Spleen (tissue), 11 donors: ENCODE results near the gene ARHGAP20. TPM values are rescaled to one million over a fixed set of nuclear protein-coding genes. Genes with fewer than 3 reads are reported as not detected.

Source experiments
- DNase-seq: peaks from one replicate; pipeline ENCODE4 v3.0.0-alpha.2; 2020
- H3K27ac ChIP-seq, 8 donors: fragments of 200-600 bp; sonication (generic) in 7 of 8; 1 replicate in 4 of 8; 2 replicates in 4 of 8; pipeline versions ENCODE4 v1.5.0 to v1.8.0; 2016 to 2021; ENCODE audit warnings: inconsistent platforms in 4 of 8, mild to moderate bottlenecking in 4 of 8, moderate library complexity in 1 of 8
- H3K27me3 ChIP-seq, 7 donors: fragments of 200-600 bp; sonication (generic) in 6 of 7; replicated peaks in 1 of 7; 1 replicate in 4 of 7; 2 replicates in 3 of 7; pipeline versions ENCODE4 v1.5.0 to v1.8.0; 2016 to 2021; ENCODE audit warnings: inconsistent platforms in 3 of 7, mild to moderate bottlenecking in 1 of 7
- H3K36me3 ChIP-seq, 6 donors: fragments of 200-600 bp; sonication (generic) in 5 of 6; 1 replicate in 4 of 6; 2 replicates in 2 of 6; pipeline versions ENCODE4 v1.5.0 to v1.8.0; 2016 to 2021; ENCODE audit warnings: inconsistent platforms in 2 of 6
- H3K4me1 ChIP-seq, 6 donors: fragments of 200-600 bp; sonication (generic) in 5 of 6; 1 replicate in 3 of 6; 2 replicates in 3 of 6; pipeline versions ENCODE4 v1.5.0 to v1.8.0; 2016 to 2021; ENCODE audit warnings: inconsistent platforms in 3 of 6
- H3K4me3 ChIP-seq, 8 donors: fragments of 200-600 bp; sonication (generic) in 7 of 8; 1 replicate in 4 of 8; 2 replicates in 4 of 8; pipeline versions ENCODE4 v1.5.0 to v1.8.0; 2016 to 2021; ENCODE audit warnings: inconsistent platforms in 4 of 8, mild to moderate bottlenecking in 4 of 8, moderate library complexity in 2 of 8
- H3K9me3 ChIP-seq, 8 donors: fragments of 200-600 bp; sonication (generic) in 7 of 8; 1 replicate in 4 of 8; 2 replicates in 4 of 8; pipeline versions ENCODE4 v1.5.0 to v1.8.0; 2016 to 2021; ENCODE audit warnings: inconsistent platforms in 4 of 8
- POLR2A ChIP-seq, 3 donors: fragments of 450-650 bp; IDR thresholded peaks; one replicate each; pipeline ENCODE4 v1.5.1; 2017; ENCODE audit warnings: antibody characterized with exemption in 3 of 3, mild to moderate bottlenecking in 1 of 3
- POLR2AphosphoS5 ChIP-seq, 3 donors: sonication (generic); formaldehyde crosslinking; IDR thresholded peaks; one replicate each; pipeline ENCODE4 v1.5.1; 2017; ENCODE audit warnings: antibody characterized with exemption in 3 of 3
- WGBS, 5 donors: extraction: QIAGEN DNeasy Blood & Tissue Kit in 3 of 5; methylation state at CpG; one replicate each; pipeline versions ENCODE4 v1.1.5 to v1.1.7; 2013 to 2018; 5-methylcytosine and 5-hydroxymethylcytosine counted together
- intact Hi-C: fragments of 100-400 bp; cut with DNase I; formaldehyde crosslinking; loops from one replicate; pipeline ENCODE4 v1.15.0; 2023; ENCODE audit warnings: low total_unique reads
- polyA plus RNA-seq, 3 donors: library from polyadenylated mRNA; stranded (reverse); fragments of 200-250 nt; gene quantifications; one replicate each; pipeline ENCODE4 v1.2.1, GENCODE V29; 2013
- total RNA-seq, 7 donors: library from RNA; depleted of rRNA in 3 of 7; stranded (reverse); fragments of >200 nt in 3 of 7; fragmentation: NEBNext Ultra II Directional in 4 of 7; extraction: Animal tissue kit (Norgen Biotek cat#: 25700) in 4 of 7; gene quantifications; one replicate each; pipeline versions ENCODE4 v1.1.0 to v1.2.1, GENCODE V29; 2016 to 2021
- TF ChIP-seq, protein P1 (sequence below), 11 experiments: fragments of 200-600 bp in 7 of 11; fragments of 450-650 bp in 4 of 11; sonication (generic) in 4 of 11; IDR thresholded peaks in 8 of 11; conservative IDR thresholded peaks in 3 of 11; 1 replicate in 7 of 11; 2 replicates in 4 of 11; pipeline versions ENCODE4 v1.4.0 to v1.8.0; 2016 to 2021; ENCODE audit warnings: antibody characterized with exemption in 11 of 11, inconsistent platforms in 4 of 11, mild to moderate bottlenecking in 1 of 11
- donor health status: healthy with polysubstance abuse.
- donor health status: DM: no; HTN: no; CAD: no; lungs with moderate emphysema.
- donor health status: DM: no; HTN: no; CAD: no.
- donor health status: Bipolar disorder and iron deficiency.
- donor health status: healthy.
- donor health status: DM: no; HTN: no; CAD: no.
- donor health status: DM: yes; HTN: yes; CAD: no.

ARHGAP20 gene
- total and polyA plus RNA-seq, 10 donors = 0.15 to 11.0 (median 1.5) TPM

- Histone ChIP-seq H3K27me3 (peaks cover 0 to 64% (median 12%) of the 10 kb centered on the region in 7 donors), H3K4me3 (peak overlapping the region; percentile 47 to 84 (median 60)), H3K4me1 (peaks cover 5 to 35% (median 24%) of the 10 kb centered on the region in 6 donors), H3K9me3 (no peaks in the 10 kb centered on the region), H3K27ac (peak overlapping the region in 6 of 8 donors; percentile 27 to 82 (median 59)), H3K36me3 (no peaks in the 10 kb centered on the region)
- no peak for DNase-seq
- TF ChIP-seq, protein P1, sequence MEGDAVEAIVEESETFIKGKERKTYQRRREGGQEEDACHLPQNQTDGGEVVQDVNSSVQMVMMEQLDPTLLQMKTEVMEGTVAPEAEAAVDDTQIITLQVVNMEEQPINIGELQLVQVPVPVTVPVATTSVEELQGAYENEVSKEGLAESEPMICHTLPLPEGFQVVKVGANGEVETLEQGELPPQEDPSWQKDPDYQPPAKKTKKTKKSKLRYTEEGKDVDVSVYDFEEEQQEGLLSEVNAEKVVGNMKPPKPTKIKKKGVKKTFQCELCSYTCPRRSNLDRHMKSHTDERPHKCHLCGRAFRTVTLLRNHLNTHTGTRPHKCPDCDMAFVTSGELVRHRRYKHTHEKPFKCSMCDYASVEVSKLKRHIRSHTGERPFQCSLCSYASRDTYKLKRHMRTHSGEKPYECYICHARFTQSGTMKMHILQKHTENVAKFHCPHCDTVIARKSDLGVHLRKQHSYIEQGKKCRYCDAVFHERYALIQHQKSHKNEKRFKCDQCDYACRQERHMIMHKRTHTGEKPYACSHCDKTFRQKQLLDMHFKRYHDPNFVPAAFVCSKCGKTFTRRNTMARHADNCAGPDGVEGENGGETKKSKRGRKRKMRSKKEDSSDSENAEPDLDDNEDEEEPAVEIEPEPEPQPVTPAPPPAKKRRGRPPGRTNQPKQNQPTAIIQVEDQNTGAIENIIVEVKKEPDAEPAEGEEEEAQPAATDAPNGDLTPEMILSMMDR (IDR thresholded peaks at IDR 0.05 in 8 of 11, conservative IDR thresholded peaks at IDR 0.05 in 3 of 11) = no peak
- no peak for TF ChIP-seq POLR2AphosphoS5 (IDR thresholded peaks at IDR 0.05)
- no peak for TF ChIP-seq POLR2A (IDR thresholded peaks at IDR 0.05)
- 1 to 2% (median 1%) methylated on average over 23 to 50 of the region's 50 CpGs for WGBS, 5 donors
- intact Hi-C loops = loop anchor here (10.0 kb wide), 1 partner anchor 522 kb away; no protein-coding TSS in a partner anchor
Observed at GRCh38 chr11:110712659-110713448, 617 bp upstream of the ARHGAP20 start.

DNA sequence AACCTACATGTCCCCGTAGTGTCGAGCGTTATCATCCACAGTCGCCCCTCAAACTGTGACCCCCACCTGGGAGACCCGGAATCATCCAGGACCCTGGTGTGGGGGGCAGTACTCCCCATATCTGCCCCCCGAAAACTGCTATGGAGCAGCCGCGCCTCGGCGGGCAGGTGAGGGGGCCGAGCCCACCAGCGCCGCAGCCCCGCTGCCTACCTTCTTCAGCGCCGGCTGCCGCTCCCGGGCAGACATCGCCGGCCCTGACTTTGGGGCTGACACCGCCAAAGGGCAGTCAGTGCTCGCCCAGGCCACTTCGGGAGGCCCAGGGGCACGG, 825 bp downstream of the ARHGAP20 start:
- Histone ChIP-seq H3K4me1 (peaks cover 5 to 35% (median 24%) of the 10 kb centered on the region in 6 donors), H3K36me3 (no peaks in the 10 kb centered on the region), H3K9me3 (no peaks in the 10 kb centered on the region), H3K4me3 (peak overlapping the region; percentile 47 to 84 (median 60)), H3K27me3 (peaks cover 0 to 64% (median 12%) of the 10 kb centered on the region in 7 donors), H3K27ac (peak overlapping the region in 5 of 8 donors; percentile 55 to 82 (median 63))
- WGBS, 5 donors = 1 to 2% (median 1%) methylated on average over 13 to 24 of the region's 24 CpGs
- no peak for DNase-seq
- intact Hi-C loops = loop anchor here (10.0 kb wide), 1 partner anchor 523 kb away; no protein-coding TSS in a partner anchor
- TF ChIP-seq, protein P1 (IDR thresholded peaks at IDR 0.05 in 8 of 11, conservative IDR thresholded peaks at IDR 0.05 in 3 of 11) = no peak
- no peak for TF ChIP-seq POLR2AphosphoS5 (IDR thresholded peaks at IDR 0.05)
- TF ChIP-seq POLR2A (IDR thresholded peaks at IDR 0.05) = no peak

GRCh38 chr11:110710628-110711381, 1.4 kb downstream of the ARHGAP20 start:
- H3K27me3 ChIP-seq = peaks cover 0 to 64% (median 12%) of the 10 kb centered on the region in 7 donors
- no peaks in the 10 kb centered on the region for H3K36me3 ChIP-seq
- TF ChIP-seq POLR2AphosphoS5 (IDR thresholded peaks at IDR 0.05) = no peak
- DNase-seq = peak; percentile 75
- no peaks in the 10 kb centered on the region for H3K9me3 ChIP-seq
- peak overlapping the region; percentile 47 to 84 (median 60) for H3K4me3 ChIP-seq
- intact Hi-C loops = loop anchor here (10.0 kb wide), 1 partner anchor 524 kb away; no protein-coding TSS in a partner anchor
- peaks cover 5 to 35% (median 24%) of the 10 kb centered on the region in 6 donors for H3K4me1 ChIP-seq
- H3K27ac ChIP-seq = no peak overlapping the region
- 4 to 7% (median 5%) methylated on average over 28 to 33 of the region's 33 CpGs for WGBS, 5 donors

GRCh38 chr11:110704210-110704864, 7.9 kb downstream of the ARHGAP20 start:
- no peak for DNase-seq

More at GRCh38 chr11:110704210-110704864, 7.9 kb downstream of the ARHGAP20 start:
- Histone ChIP-seq H3K27me3 (peaks cover 0 to 9% (median 0%) of the 10 kb centered on the region in 7 donors), H3K9me3 (no peaks in the 10 kb centered on the region), H3K4me1 (no peaks in the 10 kb centered on the region), H3K36me3 (no peaks in the 10 kb centered on the region), H3K27ac (no peak overlapping the region), H3K4me3 (no peak overlapping the region)
- no peak for TF ChIP-seq POLR2A (IDR thresholded peaks at IDR 0.05)
- TF ChIP-seq, protein P1 (IDR thresholded peaks at IDR 0.05 in 8 of 11, conservative IDR thresholded peaks at IDR 0.05 in 3 of 11) = no peak
- intact Hi-C loops = no loop called here
- WGBS, 5 donors = 79 to 88% (median 87%) methylated on average over 5 of the region's 5 CpGs
